Measurements from ENCODE around the gene GIGYF2. TPM values are rescaled to one million over a fixed set of nuclear protein-coding genes. Genes with fewer than 3 reads are reported as not detected.

The GIGYF2 gene
- total and polyA plus RNA-seq, 2 of the 13 experiments (the other 11 are each of a cell fraction or from before 2014, with no cell fraction given): 44.9 to 73.5 TPM

DNA sequence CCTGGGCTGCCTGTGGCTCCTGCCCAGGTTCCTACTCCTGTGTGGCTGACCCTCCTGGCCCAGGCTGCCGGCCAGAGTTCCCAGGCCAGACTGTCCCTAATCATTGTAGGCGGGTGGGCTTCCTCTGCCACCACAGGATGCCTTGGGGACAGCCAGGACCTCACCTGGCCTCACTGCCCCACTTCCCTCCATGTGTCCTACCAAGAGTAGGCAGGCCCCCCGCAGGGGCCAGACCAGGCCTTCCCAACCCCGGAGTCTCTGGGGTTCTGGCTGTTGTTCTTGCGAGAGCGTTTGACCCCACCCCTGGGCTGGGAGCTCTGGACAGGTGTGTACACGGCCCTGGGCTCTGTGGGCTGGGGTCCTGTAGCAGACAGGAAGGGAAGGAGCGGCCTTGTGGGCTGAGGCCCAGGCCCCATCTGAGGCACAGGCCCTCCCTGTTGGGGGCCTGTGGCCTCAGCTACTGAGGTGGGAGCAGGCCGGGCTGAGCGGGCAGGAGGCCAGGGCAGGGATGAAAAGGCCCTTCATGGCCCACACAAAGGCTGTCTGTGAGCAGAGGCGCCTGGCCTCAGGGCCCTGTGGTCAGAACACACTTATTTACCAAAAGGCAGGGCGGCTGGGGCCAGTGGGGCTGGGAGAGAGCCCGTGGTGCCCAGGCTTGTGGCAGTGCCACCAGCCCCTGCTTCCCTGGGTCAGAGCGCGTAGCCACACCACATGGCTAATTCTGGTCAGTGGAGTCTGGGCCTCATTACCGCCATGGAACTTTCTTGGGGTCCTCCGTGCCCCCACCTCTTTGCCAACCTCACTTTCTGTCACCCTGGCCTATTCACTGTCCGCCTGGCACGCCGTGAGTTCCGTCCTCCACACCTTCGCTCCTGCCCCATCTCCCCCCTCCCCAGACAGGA, 175.0 kb downstream of the GIGYF2 start (continued):
- TF ChIP-seq, protein P1, sequence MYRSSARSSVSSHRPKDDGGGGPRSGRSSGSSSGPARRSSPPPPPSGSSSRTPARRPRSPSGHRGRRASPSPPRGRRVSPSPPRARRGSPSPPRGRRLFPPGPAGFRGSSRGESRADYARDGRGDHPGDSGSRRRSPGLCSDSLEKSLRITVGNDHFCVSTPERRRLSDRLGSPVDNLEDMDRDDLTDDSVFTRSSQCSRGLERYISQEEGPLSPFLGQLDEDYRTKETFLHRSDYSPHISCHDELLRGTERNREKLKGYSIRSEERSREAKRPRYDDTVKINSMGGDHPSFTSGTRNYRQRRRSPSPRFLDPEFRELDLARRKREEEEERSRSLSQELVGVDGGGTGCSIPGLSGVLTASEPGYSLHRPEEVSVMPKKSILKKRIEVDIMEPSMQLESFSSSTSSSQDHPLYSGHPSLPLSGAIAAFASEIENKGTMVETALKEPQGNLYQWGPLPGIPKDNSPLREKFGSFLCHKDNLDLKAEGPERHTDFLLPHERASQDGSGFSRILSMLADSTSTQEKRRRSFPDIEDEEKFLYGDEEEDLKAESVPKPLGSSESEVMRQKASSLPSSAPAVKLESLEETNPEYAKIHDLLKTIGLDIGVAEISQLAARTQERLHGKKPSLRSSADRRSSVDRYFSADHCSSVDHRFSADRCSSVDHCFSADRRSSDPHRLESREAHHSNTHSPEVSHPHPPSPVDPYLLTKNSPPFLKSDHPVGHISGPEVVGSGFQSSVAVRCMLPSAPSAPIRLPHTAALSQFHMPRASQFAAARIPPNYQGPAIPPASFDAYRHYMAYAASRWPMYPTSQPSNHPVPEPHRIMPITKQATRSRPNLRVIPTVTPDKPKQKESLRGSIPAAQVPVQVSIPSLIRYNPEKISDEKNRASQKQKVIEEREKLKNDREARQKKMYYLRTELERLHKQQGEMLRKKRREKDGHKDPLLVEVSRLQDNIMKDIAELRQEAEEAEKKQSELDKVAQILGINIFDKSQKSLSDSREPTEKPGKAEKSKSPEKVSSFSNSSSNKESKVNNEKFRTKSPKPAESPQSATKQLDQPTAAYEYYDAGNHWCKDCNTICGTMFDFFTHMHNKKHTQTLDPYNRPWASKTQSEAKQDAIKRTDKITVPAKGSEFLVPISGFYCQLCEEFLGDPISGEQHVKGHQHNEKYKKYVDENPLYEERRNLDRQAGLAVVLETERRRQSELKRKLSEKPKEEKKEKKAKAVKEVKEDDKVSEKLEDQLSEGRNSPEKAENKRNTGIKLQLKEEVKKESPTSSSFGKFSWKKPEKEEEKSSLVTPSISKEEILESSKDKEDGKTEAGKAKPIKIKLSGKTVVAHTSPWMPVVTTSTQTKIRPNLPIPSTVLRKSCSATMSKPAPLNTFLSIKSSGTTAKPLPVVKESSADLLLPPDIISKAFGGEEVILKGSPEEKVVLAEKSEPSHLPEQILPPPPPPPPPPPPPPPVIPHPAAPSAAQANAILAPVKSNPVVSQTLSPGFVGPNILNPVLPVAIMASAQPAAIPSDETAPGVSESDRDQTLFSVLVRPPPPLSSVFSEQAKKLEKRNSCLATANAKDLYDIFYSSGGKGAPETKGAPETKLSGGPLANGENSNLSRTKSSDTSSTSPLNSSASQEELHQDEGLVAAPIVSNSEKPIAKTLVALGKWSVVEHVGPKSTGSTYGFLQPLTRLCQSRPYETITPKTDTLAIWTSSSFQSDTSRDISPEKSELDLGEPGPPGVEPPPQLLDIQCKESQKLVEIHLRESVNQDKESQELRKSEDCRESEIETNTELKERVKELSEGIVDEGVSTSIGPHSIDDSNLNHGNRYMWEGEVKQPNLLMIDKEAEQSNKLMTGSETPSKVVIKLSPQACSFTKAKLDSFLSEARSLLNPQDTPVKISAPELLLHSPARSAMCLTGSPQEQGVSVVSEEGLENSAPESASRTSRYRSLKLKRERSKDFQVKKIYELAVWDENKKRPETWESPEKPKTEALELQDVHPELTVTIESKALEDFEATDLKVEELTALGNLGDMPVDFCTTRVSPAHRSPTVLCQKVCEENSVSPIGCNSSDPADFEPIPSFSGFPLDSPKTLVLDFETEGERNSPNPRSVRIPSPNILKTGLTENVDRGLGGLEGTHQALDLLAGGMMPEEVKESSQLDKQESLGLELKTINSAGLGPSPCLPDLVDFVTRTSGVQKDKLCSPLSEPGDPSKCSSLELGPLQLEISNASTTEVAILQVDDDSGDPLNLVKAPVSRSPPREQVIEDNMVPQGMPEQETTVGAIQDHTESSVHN (CRISPR knock-in tag; IDR thresholded peaks at IDR 0.05): no peak
- TF ChIP-seq HNRNPH1 (optimal IDR thresholded peaks at IDR 0.05; ENCODE audit: low read depth, low read length) (peak; percentile 78), ZNF329 (CRISPR knock-in tag; IDR thresholded peaks at IDR 0.05; ENCODE audit: low read depth) (no peak), TBP (CRISPR knock-in tag; IDR thresholded peaks at IDR 0.05) (no peak), FOXJ3 (CRISPR knock-in tag; IDR thresholded peaks at IDR 0.05; ENCODE audit: borderline replicate concordance) (peak; percentile 21; the same call in 1 of the 2 replicates), ZFP41 (CRISPR knock-in tag; IDR thresholded peaks at IDR 0.05; ENCODE audit: borderline replicate concordance) (no peak), KDM6A (CRISPR knock-in tag; IDR thresholded peaks at IDR 0.05; ENCODE audit: low read depth) (peak; percentile 76; the same call in 1 of the 2 replicates), ZNF143 (CRISPR knock-in tag; IDR thresholded peaks at IDR 0.05) (no peak), ZNF274 (CRISPR knock-in tag; IDR thresholded peaks at IDR 0.05) (peak; percentile 57; the same call in 1 of the 2 replicates), BCL6 (CRISPR knock-in tag; IDR thresholded peaks at IDR 0.05) (peak; percentile 58), FOXP1 (IDR thresholded peaks at IDR 0.05) (no peak), FOXP1 (CRISPR knock-in tag; IDR thresholded peaks at IDR 0.05) (peak; percentile 52; the same call in 1 of the 2 replicates), ARNT (IDR thresholded peaks at IDR 0.05) (no peak), TCF7 (IDR thresholded peaks at IDR 0.05; ENCODE audit: low read depth) (peak; percentile 46), ZFX (CRISPR knock-in tag; IDR thresholded peaks at IDR 0.05; ENCODE audit: low read depth) (peak; percentile 99), ZNF782 (CRISPR knock-in tag; IDR thresholded peaks at IDR 0.05; ENCODE audit: borderline replicate concordance) (no peak)
- TF ChIP-seq, protein P2, sequence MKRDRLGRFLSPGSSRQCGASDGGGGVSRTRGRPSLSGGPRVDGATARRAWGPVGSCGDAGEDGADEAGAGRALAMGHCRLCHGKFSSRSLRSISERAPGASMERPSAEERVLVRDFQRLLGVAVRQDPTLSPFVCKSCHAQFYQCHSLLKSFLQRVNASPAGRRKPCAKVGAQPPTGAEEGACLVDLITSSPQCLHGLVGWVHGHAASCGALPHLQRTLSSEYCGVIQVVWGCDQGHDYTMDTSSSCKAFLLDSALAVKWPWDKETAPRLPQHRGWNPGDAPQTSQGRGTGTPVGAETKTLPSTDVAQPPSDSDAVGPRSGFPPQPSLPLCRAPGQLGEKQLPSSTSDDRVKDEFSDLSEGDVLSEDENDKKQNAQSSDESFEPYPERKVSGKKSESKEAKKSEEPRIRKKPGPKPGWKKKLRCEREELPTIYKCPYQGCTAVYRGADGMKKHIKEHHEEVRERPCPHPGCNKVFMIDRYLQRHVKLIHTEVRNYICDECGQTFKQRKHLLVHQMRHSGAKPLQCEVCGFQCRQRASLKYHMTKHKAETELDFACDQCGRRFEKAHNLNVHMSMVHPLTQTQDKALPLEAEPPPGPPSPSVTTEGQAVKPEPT (CRISPR knock-in tag; IDR thresholded peaks at IDR 0.05; ENCODE audit: low read depth): no peak
- TF ChIP-seq, protein P3, sequence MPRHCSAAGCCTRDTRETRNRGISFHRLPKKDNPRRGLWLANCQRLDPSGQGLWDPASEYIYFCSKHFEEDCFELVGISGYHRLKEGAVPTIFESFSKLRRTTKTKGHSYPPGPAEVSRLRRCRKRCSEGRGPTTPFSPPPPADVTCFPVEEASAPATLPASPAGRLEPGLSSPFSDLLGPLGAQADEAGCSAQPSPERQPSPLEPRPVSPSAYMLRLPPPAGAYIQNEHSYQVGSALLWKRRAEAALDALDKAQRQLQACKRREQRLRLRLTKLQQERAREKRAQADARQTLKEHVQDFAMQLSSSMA (CRISPR knock-in tag; IDR thresholded peaks at IDR 0.05): no peak
- TF ChIP-seq, protein P4, sequence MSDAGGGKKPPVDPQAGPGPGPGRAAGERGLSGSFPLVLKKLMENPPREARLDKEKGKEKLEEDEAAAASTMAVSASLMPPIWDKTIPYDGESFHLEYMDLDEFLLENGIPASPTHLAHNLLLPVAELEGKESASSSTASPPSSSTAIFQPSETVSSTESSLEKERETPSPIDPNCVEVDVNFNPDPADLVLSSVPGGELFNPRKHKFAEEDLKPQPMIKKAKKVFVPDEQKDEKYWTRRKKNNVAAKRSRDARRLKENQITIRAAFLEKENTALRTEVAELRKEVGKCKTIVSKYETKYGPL (CRISPR knock-in tag; IDR thresholded peaks at IDR 0.05): no peak; the same call in 1 of the 2 replicates
